MM.1S (cell line): Measurements from ENCODE around the gene ITGA11.

Experiments used
- DNase-seq: peaks from one replicate; pipeline ENCODE4 v3.0.0-alpha.2; 2015
- H2AFZ ChIP-seq: fragments of 300-600 bp; sonication (generic); 2 replicates; pipeline ENCODE4 v1.6.0; 2016; ENCODE audit warnings: antibody characterized with exemption, low read length
- H3F3A ChIP-seq: fragments of 300-600 bp; sonication (generic); 2 replicates; pipeline ENCODE4 v1.6.1; 2016; ENCODE audit warnings: mild to moderate bottlenecking, antibody characterized with exemption, low read length, moderate library complexity, mixed read lengths; ENCODE audit not compliant: insufficient read depth
- H3K27ac ChIP-seq: fragments of 300-600 bp; sonication (generic); 2 replicates; pipeline ENCODE4 v1.5.1; 2016; ENCODE audit warnings: mild to moderate bottlenecking, low read length
- H3K27me3 ChIP-seq: fragments of 300-600 bp; sonication (generic); replicated peaks from 2 replicates; pipeline ENCODE4 v1.6.0; 2016; ENCODE audit warnings: low read length; ENCODE audit not compliant: insufficient read depth
- H3K36me3 ChIP-seq: fragments of 300-600 bp; sonication (generic); replicated peaks from 2 replicates; pipeline ENCODE4 v1.6.1; 2016; ENCODE audit warnings: mild to moderate bottlenecking, low read length, mixed read lengths; ENCODE audit not compliant: insufficient read depth
- H3K4me1 ChIP-seq: fragments of 300-600 bp; sonication (generic); 2 replicates; pipeline ENCODE4 v1.6.1; 2016; ENCODE audit warnings: low read length, mixed read lengths
- H3K4me2 ChIP-seq: fragments of 300-600 bp; sonication (generic); 2 replicates; pipeline ENCODE4 v1.6.0; 2016; ENCODE audit warnings: low read depth, low read length
- H3K4me3 ChIP-seq: fragments of 300-600 bp; sonication (generic); 2 replicates; pipeline ENCODE4 v1.5.1; 2016; ENCODE audit warnings: low read length, mixed read lengths
- H3K79me2 ChIP-seq: fragments of 300-600 bp; sonication (generic); 2 replicates; pipeline ENCODE4 v1.6.1; 2016; ENCODE audit warnings: mixed run types, low read length, mixed read lengths
- H3K9ac ChIP-seq: fragments of 300-600 bp; sonication (generic); 2 replicates; pipeline ENCODE4 v1.6.1; 2016; ENCODE audit warnings: low read length, mixed read lengths
- H3K9me2 ChIP-seq: fragments of 300-600 bp; sonication (generic); replicated peaks from 2 replicates; pipeline ENCODE4 v1.6.1; 2016; ENCODE audit warnings: mild to moderate bottlenecking, low read length, mixed read lengths; ENCODE audit not compliant: insufficient read depth
- H3K9me3 ChIP-seq: fragments of 300-600 bp; sonication (generic); replicated peaks from 2 replicates; pipeline ENCODE4 v1.6.1; 2016; ENCODE audit warnings: mild to moderate bottlenecking, low read length, mixed read lengths; ENCODE audit not compliant: insufficient read depth
- H4K20me1 ChIP-seq: fragments of 300-600 bp; sonication (generic); 2 replicates; pipeline ENCODE4 v1.6.1; 2016; ENCODE audit warnings: mild to moderate bottlenecking, low read length, moderate library complexity, mixed read lengths; ENCODE audit not compliant: insufficient read depth
- EZH2 ChIP-seq: fragments of 300-600 bp; sonication (generic); optimal IDR thresholded peaks from 2 replicates; pipeline ENCODE3; 2017; ENCODE audit warnings: low read depth, mild to moderate bottlenecking, antibody characterized with exemption, low read length, mixed read lengths
- EZH2phosphoT487 ChIP-seq: fragments of 300-600 bp; sonication (generic); IDR thresholded peaks from 2 replicates; pipeline ENCODE4 v1.6.1; 2018; ENCODE audit warnings: antibody characterized with exemption, low read length
- TF ChIP-seq, protein P1 (sequence below): fragments of 300-600 bp; sonication (generic); IDR thresholded peaks from 2 replicates; pipeline ENCODE4 v1.5.1; 2016; ENCODE audit warnings: antibody characterized with exemption, low read length, mixed read lengths

Gene ITGA11

DNA sequence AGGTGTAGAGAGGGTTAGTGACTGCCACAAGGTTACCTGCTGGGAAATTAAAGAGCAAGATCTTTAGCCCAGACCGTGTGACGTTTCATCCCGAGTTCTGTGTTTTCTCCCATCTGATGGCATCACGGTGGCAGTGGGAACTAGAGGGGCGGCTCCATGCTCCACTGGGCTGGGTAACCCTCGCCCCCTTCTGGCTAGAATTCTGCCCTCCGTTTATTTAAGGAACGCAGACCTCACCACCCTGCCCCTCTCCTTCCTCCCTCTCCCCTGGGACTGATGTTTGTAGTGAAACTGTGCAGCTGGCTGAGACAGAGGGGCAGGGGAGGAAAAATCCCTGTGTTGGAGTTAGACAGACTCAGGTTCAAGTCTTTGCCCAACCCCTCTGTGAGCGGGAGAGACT, 65.6 kb downstream of the ITGA11 start:
- no peaks in the 10 kb centered on the region for H3K79me2 ChIP-seq
- no peaks in the 10 kb centered on the region for H3K9me3 ChIP-seq
- H3K4me3 ChIP-seq, result no peak overlapping the region
- no peak overlapping the region for H3K27ac ChIP-seq
- no peak overlapping the region for H3K4me2 ChIP-seq
- no peak overlapping the region for H2AFZ ChIP-seq
- no peaks in the 10 kb centered on the region for H4K20me1 ChIP-seq
- no peaks in the 10 kb centered on the region for H3K36me3 ChIP-seq
- H3K9ac ChIP-seq, result no peak overlapping the region
- no peaks in the 10 kb centered on the region for H3K27me3 ChIP-seq
- no peak for TF ChIP-seq EZH2phosphoT487
- TF ChIP-seq EZH2, result no peak
- TF ChIP-seq, protein P1, sequence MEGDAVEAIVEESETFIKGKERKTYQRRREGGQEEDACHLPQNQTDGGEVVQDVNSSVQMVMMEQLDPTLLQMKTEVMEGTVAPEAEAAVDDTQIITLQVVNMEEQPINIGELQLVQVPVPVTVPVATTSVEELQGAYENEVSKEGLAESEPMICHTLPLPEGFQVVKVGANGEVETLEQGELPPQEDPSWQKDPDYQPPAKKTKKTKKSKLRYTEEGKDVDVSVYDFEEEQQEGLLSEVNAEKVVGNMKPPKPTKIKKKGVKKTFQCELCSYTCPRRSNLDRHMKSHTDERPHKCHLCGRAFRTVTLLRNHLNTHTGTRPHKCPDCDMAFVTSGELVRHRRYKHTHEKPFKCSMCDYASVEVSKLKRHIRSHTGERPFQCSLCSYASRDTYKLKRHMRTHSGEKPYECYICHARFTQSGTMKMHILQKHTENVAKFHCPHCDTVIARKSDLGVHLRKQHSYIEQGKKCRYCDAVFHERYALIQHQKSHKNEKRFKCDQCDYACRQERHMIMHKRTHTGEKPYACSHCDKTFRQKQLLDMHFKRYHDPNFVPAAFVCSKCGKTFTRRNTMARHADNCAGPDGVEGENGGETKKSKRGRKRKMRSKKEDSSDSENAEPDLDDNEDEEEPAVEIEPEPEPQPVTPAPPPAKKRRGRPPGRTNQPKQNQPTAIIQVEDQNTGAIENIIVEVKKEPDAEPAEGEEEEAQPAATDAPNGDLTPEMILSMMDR, result no peak
- DNase-seq, result no peak
- no peaks in the 10 kb centered on the region for H3K9me2 ChIP-seq
- H3F3A ChIP-seq, result no peaks in the 10 kb centered on the region
- H3K4me1 ChIP-seq, result no peaks in the 10 kb centered on the region

DNA sequence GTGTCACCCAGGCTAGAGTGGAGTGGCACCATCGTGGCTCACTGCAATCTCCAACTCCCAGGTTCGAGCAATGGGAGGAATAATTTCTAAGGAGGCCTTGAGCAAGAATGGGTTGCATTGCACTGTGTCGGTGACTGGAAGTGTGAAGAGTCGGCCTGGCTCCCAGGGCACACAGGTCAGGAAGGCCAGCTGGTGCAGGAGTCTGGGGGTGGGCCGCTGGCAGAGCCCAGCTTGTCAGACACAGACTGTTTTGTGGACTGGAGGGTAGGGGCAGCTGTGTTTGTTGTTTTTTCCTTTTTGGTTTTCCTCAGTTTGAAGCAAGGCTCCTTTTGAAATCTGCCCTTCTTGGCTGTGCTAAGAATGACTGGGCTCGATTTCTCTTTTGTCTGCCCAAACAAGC, 66.2 kb downstream of the ITGA11 start:
- no peaks in the 10 kb centered on the region for H4K20me1 ChIP-seq
- no peaks in the 10 kb centered on the region for H3K79me2 ChIP-seq
- DNase-seq, result no peak
- TF ChIP-seq EZH2, result no peak
- no peak for TF ChIP-seq EZH2phosphoT487
- TF ChIP-seq, protein P1, result no peak
- H2AFZ ChIP-seq, result no peak overlapping the region
- no peaks in the 10 kb centered on the region for H3K27me3 ChIP-seq
- no peak overlapping the region for H3K27ac ChIP-seq
- no peak overlapping the region for H3K4me3 ChIP-seq
- no peaks in the 10 kb centered on the region for H3K9me3 ChIP-seq
- no peak overlapping the region for H3K9ac ChIP-seq
- H3K36me3 ChIP-seq, result no peaks in the 10 kb centered on the region
- H3K4me2 ChIP-seq, result no peak overlapping the region
- no peaks in the 10 kb centered on the region for H3K9me2 ChIP-seq
- H3K4me1 ChIP-seq, result no peaks in the 10 kb centered on the region
- H3F3A ChIP-seq, result no peaks in the 10 kb centered on the region

DNA sequence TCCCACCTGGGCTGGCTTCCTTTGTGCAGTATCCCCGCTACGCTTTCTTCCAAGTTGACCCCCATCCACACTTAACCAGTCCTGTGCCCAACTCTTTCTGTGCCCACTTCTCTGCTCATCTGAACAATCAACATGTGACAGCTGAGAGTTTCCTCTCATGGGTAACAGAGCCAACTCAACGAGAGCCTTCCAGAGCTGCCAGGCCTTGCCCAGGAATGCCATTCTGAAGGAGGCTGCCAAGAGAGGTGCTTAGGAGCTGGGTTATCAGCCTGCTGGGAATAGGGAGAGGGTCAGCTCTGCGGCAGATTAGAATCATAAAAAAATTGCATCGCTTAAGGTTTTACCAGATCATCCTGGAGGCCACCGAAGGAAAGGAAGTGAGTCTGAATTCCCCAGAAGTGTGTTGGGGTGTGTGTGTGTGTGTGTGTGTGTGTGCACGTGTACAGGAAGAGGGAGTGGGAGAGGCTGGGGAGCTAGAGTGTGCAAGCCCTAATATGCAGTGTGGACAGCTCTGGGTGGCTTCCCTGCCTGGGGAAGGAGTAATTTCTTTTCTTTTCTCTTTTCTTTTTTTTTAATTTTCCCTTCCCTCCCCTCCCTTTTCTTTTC, 66.7 kb downstream of the ITGA11 start:
- Histone ChIP-seq H2AFZ (no peak overlapping the region), H3K4me1 (no peaks in the 10 kb centered on the region), H3F3A (no peaks in the 10 kb centered on the region), H3K79me2 (no peaks in the 10 kb centered on the region), H3K9ac (no peak overlapping the region), H4K20me1 (no peaks in the 10 kb centered on the region), H3K27me3 (no peaks in the 10 kb centered on the region), H3K4me2 (no peak overlapping the region), H3K9me3 (no peaks in the 10 kb centered on the region), H3K27ac (no peak overlapping the region), H3K36me3 (no peaks in the 10 kb centered on the region), H3K9me2 (no peaks in the 10 kb centered on the region), H3K4me3 (no peak overlapping the region)
- DNase-seq, result no peak
- TF ChIP-seq EZH2phosphoT487 (no peak), EZH2 (no peak)
- TF ChIP-seq, protein P1, result no peak
